WERI-Rb-1 (cell line): ENCODE results near the gene CDV3.

Experiments
- DNase-seq: peaks from one replicate; pipeline ENCODE4 v3.0.0-alpha.2; 2020
- H3K27ac ChIP-seq: fragments of 250-450 bp; sonication (Bioruptor Pico); 2 replicates; pipeline ENCODE4 v1.5.1; 2020; ENCODE audit warnings: mild to moderate bottlenecking, moderate library complexity
- H3K27me3 ChIP-seq: fragments of 250-450 bp; sonication (Bioruptor Pico); 2 replicates; pipeline ENCODE4 v1.5.1; 2021; ENCODE audit warnings: mild to moderate bottlenecking, low read depth, moderate library complexity; ENCODE audit not compliant: insufficient read depth, severe bottlenecking
- H3K36me3 ChIP-seq: fragments of 250-450 bp; sonication (Bioruptor Pico); 2 replicates; pipeline ENCODE4 v1.5.1; 2020; ENCODE audit warnings: mild to moderate bottlenecking, moderate library complexity
- H3K4me3 ChIP-seq: 2 replicates; pipeline ENCODE4 v1.5.1; 2011; ENCODE audit warnings: low read depth, mild to moderate bottlenecking, control low read depth, low read length
- H3K9me3 ChIP-seq: fragments of 250-450 bp; sonication (Bioruptor Pico); 2 replicates; pipeline ENCODE4 v1.5.1; 2021; ENCODE audit warnings: mild to moderate bottlenecking, moderate library complexity; ENCODE audit not compliant: severe bottlenecking
- TF ChIP-seq, protein P1 (sequence below): IDR thresholded peaks from 2 replicates; pipeline ENCODE4 v1.5.1; 2011; ENCODE audit warnings: low read depth, mild to moderate bottlenecking, control low read depth, inconsistent platforms, low read length

CDV3 gene

DNA sequence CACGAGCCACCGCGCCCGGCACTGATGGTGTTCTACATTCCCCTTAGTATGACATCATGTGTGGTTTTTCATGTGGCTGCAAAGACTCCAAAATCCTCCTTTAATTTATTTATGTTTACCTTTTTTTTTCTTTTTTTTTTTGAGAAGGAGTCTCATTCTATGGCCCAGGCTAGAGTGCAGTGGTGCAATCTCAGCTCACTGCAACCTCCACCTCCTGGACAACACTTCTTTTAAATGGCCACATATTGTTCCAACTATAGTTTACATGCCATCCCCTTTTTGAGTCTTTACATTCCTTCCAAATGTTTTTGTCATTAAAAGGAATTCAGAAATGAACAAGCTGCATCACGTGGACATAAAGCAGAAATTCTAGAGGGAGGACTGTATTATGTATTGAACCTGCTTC, 10.3 kb upstream of the CDV3 start:
- no peak for DNase-seq
- TF ChIP-seq, protein P1, sequence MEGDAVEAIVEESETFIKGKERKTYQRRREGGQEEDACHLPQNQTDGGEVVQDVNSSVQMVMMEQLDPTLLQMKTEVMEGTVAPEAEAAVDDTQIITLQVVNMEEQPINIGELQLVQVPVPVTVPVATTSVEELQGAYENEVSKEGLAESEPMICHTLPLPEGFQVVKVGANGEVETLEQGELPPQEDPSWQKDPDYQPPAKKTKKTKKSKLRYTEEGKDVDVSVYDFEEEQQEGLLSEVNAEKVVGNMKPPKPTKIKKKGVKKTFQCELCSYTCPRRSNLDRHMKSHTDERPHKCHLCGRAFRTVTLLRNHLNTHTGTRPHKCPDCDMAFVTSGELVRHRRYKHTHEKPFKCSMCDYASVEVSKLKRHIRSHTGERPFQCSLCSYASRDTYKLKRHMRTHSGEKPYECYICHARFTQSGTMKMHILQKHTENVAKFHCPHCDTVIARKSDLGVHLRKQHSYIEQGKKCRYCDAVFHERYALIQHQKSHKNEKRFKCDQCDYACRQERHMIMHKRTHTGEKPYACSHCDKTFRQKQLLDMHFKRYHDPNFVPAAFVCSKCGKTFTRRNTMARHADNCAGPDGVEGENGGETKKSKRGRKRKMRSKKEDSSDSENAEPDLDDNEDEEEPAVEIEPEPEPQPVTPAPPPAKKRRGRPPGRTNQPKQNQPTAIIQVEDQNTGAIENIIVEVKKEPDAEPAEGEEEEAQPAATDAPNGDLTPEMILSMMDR, result no peak
- no peak overlapping the region for H3K27ac ChIP-seq
- H3K4me3 ChIP-seq, result no peak overlapping the region
- no peaks in the 10 kb centered on the region for H3K9me3 ChIP-seq
- H3K36me3 ChIP-seq, result no peaks in the 10 kb centered on the region
- no peaks in the 10 kb centered on the region for H3K27me3 ChIP-seq

DNA sequence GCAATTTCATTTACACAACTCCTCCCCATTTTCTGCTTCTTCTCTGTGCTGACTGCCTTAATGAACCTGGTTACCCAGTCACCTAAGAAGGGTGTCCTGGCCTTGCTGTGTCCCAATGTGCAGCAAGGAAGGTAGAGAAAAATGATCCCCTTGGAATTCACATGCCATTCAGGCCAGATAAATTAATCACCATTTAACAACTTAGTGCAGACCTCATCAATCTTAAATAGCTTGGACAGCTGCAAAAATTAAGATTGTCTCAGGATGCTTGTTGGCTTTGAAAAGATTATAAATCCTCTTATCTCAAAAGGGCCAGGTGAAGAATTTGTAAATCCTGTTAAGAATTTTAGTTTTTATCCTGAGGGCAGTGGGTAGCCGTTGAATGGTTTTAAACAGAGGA, 9.7 kb upstream of the CDV3 start:
- Histone ChIP-seq H3K36me3 (no peaks in the 10 kb centered on the region), H3K27me3 (no peaks in the 10 kb centered on the region), H3K4me3 (no peak overlapping the region), H3K27ac (no peak overlapping the region), H3K9me3 (no peaks in the 10 kb centered on the region)
- TF ChIP-seq, protein P1, result no peak
- no peak for DNase-seq

DNA sequence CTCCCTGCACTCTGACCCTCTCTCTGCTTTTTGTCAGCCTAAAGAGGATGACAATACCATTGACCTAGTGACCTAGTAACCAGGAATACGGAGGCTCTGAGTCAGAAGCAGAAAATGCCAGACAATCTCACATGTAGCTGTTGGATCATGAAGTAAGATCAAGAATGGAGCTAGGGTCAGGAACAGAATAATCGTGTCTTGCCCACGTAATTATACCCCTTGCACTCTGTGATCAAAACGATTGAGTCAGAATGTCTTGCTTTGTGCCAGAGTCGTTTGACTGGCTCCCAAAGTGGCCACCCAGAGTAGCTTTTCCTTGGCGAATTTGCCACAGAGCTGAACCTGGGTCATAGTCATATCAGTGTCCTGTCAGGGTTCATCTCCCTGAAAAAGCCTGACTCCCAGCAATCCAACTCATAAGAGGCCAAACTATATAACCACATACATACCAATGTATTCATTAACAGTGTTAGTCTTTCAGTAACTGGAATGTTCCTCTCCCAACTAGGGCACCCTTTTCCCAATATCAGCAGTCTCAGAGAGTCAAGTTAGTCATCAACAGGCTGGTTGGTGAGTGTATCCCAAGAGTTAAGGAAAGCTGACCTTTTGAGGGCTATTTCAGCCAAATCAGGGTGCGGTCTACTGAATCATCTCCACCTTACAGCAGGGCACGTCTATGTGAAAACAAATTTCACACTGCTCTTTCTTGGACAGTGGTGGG, 5.0 kb upstream of the CDV3 start:
- no peak overlapping the region for H3K27ac ChIP-seq
- H3K27me3 ChIP-seq, result no peaks in the 10 kb centered on the region
- TF ChIP-seq, protein P1, result no peak
- no peaks in the 10 kb centered on the region for H3K36me3 ChIP-seq
- DNase-seq, result no peak
- no peaks in the 10 kb centered on the region for H3K9me3 ChIP-seq
- no peak overlapping the region for H3K4me3 ChIP-seq

DNA sequence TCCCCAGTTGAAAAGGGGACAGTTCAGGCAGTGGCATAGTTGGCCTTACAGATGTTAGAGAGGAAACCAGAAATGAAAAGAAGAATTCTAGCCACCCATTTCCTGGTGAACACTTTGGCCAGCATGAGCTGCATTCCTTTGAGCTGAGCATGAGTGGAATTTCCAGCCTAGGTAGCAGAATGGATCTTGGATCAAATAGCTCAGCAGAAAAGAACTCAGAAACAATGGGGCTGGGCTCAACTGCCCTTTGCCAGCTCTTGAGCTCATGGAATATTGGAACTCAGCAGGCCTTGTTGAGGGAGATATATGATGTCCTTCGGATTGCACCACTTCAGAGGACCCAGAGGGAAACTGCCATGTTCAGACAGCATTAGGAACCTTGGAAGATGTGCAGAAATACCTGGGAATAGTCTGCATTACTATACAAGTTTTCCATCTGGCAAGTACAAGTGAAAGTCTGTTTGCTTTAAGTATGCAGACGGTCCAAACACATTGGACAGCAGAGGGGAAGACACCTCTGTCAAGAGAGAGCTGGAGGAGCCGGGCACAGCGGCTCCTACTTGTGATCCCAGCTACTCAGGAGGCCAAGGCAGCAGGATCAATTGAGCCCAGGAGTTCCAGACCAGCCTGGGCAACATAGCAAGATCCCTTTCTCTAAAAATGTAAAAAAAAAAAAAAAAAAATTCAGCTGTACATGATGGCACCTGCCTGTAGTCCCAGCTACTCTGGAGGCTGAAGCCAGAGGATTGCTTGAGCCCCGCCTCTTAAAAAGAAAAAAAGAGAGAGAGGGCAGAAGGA, 3.1 kb upstream of the CDV3 start:
- TF ChIP-seq, protein P1, result no peak
- no peak overlapping the region for H3K27ac ChIP-seq
- DNase-seq, result no peak
- peaks cover 8% of the 10 kb centered on the region for H3K36me3 ChIP-seq
- no peaks in the 10 kb centered on the region for H3K27me3 ChIP-seq
- no peak overlapping the region for H3K4me3 ChIP-seq
- H3K9me3 ChIP-seq, result no peaks in the 10 kb centered on the region

DNA sequence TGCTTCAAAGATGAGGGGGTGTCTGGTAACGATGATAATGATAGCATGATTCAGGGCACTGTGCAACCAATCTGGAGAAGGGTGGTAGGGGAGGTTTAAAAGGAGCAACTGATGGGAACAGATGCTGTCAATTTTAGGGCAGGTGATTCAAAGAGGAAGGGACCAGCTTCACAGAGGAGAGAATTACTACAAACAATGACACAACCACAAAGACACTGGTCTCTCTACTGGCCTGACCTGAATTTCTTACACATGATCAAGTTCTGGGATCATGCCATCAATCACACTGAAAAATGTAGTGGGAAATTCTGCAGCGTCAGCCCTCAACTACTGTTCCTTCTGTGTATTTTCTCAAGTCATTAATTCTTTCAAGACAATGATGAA, 2.6 kb upstream of the CDV3 start:
- H3K4me3 ChIP-seq, result no peak overlapping the region
- no peaks in the 10 kb centered on the region for H3K27me3 ChIP-seq
- TF ChIP-seq, protein P1, result no peak
- H3K9me3 ChIP-seq, result no peaks in the 10 kb centered on the region
- no peak for DNase-seq
- H3K36me3 ChIP-seq, result peaks cover 14% of the 10 kb centered on the region
- H3K27ac ChIP-seq, result no peak overlapping the region
